Measurements from ENCODE around the gene COG4. TPM values are rescaled to one million over a fixed set of nuclear protein-coding genes. Genes with fewer than 3 reads are reported as not detected.

Gene COG4
- total RNA-seq, 1 experiment from 2014 or later, result 35.5 TPM

DNA sequence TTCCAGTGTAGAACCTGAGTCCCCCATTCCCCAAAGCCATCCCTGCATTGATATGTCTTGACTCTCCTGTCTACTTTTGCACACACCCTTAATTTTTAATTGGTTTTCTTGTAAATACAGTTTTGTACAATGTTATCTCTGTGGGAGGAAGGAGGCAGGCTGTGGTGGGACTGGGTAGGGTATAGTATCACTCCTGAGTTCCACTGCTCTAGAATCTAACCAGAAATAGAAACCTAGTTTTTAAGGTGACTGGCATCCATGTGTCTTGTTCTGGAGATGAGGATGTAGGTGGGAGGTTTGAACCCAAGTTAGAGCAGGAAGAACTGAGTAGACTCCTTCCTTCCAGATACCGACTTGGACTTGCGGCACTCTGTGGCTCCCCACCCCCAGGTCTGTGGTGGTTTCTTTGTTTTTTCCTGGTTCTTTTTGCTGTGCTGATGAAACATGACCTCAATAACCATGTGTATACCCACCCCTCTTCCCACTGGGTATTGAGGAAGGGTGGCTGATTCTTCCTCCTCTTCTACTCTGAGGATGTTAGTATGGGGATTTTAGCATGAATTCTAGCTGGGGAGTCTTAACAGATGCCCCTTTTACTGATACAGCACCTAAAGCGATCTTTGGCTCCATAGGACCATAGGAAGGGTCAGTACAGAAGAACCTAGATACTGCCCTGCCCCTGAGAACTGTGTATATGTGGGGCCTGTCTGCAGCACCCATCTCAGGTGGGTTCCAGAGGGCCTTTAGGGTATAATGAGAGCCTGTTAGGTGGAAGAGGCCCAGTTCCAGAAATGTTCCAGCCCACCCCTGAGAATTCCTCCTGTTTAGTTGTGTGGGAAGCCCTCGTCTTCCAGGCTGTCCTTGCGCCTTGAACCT, 48.9 kb upstream of the COG4 start:
- no peaks in the 10 kb centered on the region for H3K9me2 ChIP-seq (replicated peaks; ENCODE audit: low read length)
- H3K27me3 ChIP-seq (ENCODE audit: low read length), result no peaks in the 10 kb centered on the region
- ChIA-PET POLR2A (ENCODE audit: unreplicated experiment) (no interaction called here), CTCF (no interaction called here)
- ATAC-seq (no peak), DNase-seq (no peak)
- no peaks in the 10 kb centered on the region; the same call in 1 of the 2 replicates for H4K20me1 ChIP-seq (ENCODE audit: low read length)
- H3K9ac ChIP-seq (ENCODE audit: low read length), result no peak overlapping the region
- H3K27ac ChIP-seq (ENCODE audit: low read length), result no peak overlapping the region
- intact Hi-C loops (cut with micrococcal nuclease), result no loop called here
- no peaks in the 10 kb centered on the region for H3F3A ChIP-seq (ENCODE audit: low read length, unreplicated experiment)
- no peak overlapping the region for H3K4me2 ChIP-seq (ENCODE audit: low read length)
- H3K4me1 ChIP-seq (ENCODE audit: insufficient read depth, low read length), result peaks cover 4% of the 10 kb centered on the region; the same call in 1 of the 2 replicates
- peaks cover 48% of the 10 kb centered on the region for H3K36me3 ChIP-seq (ENCODE audit: low read depth, low read length)
- TF ChIP-seq EZH2phosphoT487 (IDR thresholded peaks at IDR 0.05; ENCODE audit: borderline replicate concordance, low read length) (no peak), EZH2 (IDR thresholded peaks at IDR 0.05; ENCODE audit: low read length, unreplicated experiment) (no peak)
- TF ChIP-seq, protein P1, sequence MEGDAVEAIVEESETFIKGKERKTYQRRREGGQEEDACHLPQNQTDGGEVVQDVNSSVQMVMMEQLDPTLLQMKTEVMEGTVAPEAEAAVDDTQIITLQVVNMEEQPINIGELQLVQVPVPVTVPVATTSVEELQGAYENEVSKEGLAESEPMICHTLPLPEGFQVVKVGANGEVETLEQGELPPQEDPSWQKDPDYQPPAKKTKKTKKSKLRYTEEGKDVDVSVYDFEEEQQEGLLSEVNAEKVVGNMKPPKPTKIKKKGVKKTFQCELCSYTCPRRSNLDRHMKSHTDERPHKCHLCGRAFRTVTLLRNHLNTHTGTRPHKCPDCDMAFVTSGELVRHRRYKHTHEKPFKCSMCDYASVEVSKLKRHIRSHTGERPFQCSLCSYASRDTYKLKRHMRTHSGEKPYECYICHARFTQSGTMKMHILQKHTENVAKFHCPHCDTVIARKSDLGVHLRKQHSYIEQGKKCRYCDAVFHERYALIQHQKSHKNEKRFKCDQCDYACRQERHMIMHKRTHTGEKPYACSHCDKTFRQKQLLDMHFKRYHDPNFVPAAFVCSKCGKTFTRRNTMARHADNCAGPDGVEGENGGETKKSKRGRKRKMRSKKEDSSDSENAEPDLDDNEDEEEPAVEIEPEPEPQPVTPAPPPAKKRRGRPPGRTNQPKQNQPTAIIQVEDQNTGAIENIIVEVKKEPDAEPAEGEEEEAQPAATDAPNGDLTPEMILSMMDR (conservative IDR thresholded peaks at IDR 0.05; ENCODE audit: low read depth, low read length), result no peak
- H3K4me3 ChIP-seq (ENCODE audit: low read length), result no peak overlapping the region
- no peaks in the 10 kb centered on the region for H3K79me2 ChIP-seq (ENCODE audit: low read length)
- no peak overlapping the region for H2AFZ ChIP-seq (ENCODE audit: low read length)
- no TSS peak for BruUV-seq (replicated peaks)
- no peaks in the 10 kb centered on the region for H3K9me3 ChIP-seq (ENCODE audit: low read length)

DNA sequence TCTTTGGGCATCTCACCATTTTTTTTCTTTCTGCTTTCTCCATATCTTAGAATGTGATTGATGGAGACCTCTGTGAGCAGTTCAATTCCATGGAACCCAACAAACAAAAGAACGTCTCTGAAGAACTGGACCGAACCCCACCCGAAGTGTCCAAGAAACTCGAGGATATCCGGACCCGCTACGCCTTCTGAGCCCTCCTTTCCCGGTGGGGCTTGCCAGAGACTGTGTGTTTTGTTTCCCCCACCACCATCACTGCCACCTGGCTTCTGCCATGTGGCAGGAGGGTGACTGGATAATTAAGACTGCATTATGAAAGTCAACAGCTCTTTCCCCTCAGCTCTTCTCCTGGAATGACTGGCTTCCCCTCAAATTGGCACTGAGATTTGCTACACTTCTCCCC, 48.3 kb upstream of the COG4 start:
- no peaks in the 10 kb centered on the region for H3K4me1 ChIP-seq (ENCODE audit: insufficient read depth, low read length)
- H3K27me3 ChIP-seq (ENCODE audit: low read length), result no peaks in the 10 kb centered on the region
- no peak overlapping the region for H3K4me2 ChIP-seq (ENCODE audit: low read length)
- no peaks in the 10 kb centered on the region; the same call in 1 of the 2 replicates for H4K20me1 ChIP-seq (ENCODE audit: low read length)
- no peaks in the 10 kb centered on the region for H3F3A ChIP-seq (ENCODE audit: low read length, unreplicated experiment)
- TF ChIP-seq, protein P1 (conservative IDR thresholded peaks at IDR 0.05; ENCODE audit: low read depth, low read length), result no peak
- TF ChIP-seq EZH2 (IDR thresholded peaks at IDR 0.05; ENCODE audit: low read length, unreplicated experiment), result no peak
- TF ChIP-seq EZH2phosphoT487 (IDR thresholded peaks at IDR 0.05; ENCODE audit: borderline replicate concordance, low read length), result no peak
- no peak overlapping the region for H3K27ac ChIP-seq (ENCODE audit: low read length)
- intact Hi-C loops (cut with micrococcal nuclease), result loop anchor here (2.0 kb wide), 1 partner anchor 43 kb away; no protein-coding TSS in a partner anchor
- no peaks in the 10 kb centered on the region for H3K79me2 ChIP-seq (ENCODE audit: low read length)
- H3K4me3 ChIP-seq (ENCODE audit: low read length), result no peak overlapping the region
- BruUV-seq (replicated peaks), result no TSS peak
- H3K9me3 ChIP-seq (ENCODE audit: low read length), result no peaks in the 10 kb centered on the region
- no peaks in the 10 kb centered on the region for H3K9me2 ChIP-seq (replicated peaks; ENCODE audit: low read length)
- ChIA-PET CTCF (no interaction called here), POLR2A (ENCODE audit: unreplicated experiment) (no interaction called here)
- no peak for ATAC-seq
- DNase-seq, result no peak
- no peak overlapping the region for H3K9ac ChIP-seq (ENCODE audit: low read length)
- peaks cover 55% of the 10 kb centered on the region for H3K36me3 ChIP-seq (ENCODE audit: low read depth, low read length)
- H2AFZ ChIP-seq (ENCODE audit: low read length), result no peak overlapping the region
